PC-9 (cell line): ENCODE results near the gene CERKL.

Experiments used
- EZH2 ChIP-seq: fragments of 200-600 bp; sonication (generic); IDR thresholded peaks from 2 replicates; pipeline ENCODE4 v1.8.0; 2017; ENCODE audit warnings: antibody characterized with exemption, low read depth
- TF ChIP-seq, protein P1 (sequence below): fragments of 200-600 bp; sonication (generic); conservative IDR thresholded peaks from 2 replicates; pipeline ENCODE4 v1.6.1; 2017; ENCODE audit warnings: mixed run types, antibody characterized with exemption, mild to moderate bottlenecking, moderate library complexity

- TF ChIP-seq, protein P1, sequence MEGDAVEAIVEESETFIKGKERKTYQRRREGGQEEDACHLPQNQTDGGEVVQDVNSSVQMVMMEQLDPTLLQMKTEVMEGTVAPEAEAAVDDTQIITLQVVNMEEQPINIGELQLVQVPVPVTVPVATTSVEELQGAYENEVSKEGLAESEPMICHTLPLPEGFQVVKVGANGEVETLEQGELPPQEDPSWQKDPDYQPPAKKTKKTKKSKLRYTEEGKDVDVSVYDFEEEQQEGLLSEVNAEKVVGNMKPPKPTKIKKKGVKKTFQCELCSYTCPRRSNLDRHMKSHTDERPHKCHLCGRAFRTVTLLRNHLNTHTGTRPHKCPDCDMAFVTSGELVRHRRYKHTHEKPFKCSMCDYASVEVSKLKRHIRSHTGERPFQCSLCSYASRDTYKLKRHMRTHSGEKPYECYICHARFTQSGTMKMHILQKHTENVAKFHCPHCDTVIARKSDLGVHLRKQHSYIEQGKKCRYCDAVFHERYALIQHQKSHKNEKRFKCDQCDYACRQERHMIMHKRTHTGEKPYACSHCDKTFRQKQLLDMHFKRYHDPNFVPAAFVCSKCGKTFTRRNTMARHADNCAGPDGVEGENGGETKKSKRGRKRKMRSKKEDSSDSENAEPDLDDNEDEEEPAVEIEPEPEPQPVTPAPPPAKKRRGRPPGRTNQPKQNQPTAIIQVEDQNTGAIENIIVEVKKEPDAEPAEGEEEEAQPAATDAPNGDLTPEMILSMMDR, result no peak
- TF ChIP-seq EZH2, result no peak
These were observed 157.7 kb downstream of the CERKL start for GRCh38 chr2:181499231-181499630.
